Measurements from ENCODE around the gene MAP3K4.

MAP3K4 gene

GRCh38 chr6:161150566-161150965, 159.0 kb downstream of the MAP3K4 start:
- no peak for DNase-seq (ENCODE audit: low read depth)

DNA sequence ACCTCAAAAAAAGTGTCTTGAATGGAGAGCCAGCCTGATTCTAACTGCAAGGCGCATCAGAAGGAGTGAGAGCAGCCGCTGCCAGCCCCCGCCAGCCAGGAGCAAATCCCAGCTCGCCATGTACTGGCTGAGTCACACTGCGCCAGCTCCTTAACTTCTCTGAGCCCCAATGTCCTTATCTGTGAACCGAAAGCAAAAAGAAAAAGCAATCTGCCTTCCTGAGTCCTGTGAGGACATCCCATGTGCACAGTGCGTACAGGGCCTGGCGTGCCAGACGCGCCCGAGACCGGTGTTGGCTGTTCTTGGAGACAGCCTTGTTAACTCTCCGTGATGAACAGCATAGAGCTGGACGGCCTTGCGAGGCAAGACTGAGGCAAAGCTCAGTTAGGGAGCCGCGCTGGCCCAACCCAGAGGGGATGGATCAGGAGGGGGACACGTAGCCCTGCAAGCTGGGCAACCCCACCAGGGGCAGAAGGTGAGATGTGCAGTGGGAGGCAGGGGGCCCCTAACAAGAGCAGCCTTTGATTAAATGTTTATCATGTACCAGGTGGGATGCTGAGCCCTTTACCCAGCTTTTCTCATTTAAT, 159.6 kb downstream of the MAP3K4 start:
- DNase-seq (ENCODE audit: low read depth), result no peak

- no peak for DNase-seq (ENCODE audit: low read depth)
Measured at GRCh38 chr6:161151660-161152526, 160.3 kb downstream of the MAP3K4 start.

DNA sequence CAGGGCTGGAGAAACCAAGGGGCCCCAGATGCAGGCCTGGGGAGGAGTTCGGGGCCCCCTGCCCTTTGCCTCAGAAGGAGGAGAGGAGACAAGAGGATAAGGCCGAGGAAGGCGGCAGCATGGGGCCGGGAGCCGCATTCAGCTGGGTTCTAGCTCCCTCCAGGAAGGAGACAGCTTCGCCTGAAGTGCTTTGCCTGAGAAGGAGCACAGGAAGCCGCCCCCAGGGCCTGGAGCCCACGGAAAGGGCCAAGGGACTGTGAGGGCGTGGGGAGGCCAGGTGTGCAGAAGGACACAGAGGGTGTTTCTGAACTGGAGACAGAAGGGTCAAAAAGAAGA, 160.9 kb downstream of the MAP3K4 start:
- DNase-seq (ENCODE audit: low read depth), result no peak

DNA sequence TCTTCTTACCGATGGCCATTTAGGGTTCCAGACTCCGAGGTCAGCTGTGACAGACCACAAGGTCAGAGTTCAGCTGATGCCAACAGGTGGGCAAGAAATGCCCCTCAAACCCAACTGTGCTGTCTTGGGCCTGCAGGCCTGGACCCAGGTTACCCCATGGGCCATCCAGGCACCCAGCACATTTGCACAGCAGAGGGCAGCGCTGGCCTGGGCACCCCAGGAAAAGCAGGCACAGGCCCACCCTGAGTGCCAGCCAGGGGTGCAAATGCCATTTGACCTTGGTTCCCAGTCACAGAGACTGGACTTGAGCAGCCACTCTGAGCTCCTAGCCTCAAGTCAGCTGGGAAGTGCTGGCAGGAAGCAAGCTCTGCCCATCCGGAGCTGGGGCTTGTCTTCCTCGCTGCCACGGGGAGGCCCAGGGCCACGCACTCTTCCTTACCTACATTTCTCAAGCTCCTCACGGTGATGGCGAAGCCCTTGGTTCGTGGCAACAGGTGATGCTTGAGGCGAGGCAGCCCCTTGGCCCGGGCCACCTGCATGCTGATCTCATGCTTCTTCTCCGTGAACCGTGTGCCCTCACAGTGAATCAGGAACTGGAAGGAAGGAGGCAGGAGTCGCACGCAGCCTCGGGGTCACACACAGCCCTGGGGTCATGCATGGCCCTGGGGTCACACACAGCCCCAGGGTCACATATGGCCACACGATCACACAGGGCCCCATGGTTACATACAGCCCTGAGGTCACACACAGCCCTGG, 161.5 kb downstream of the MAP3K4 start:
- DNase-seq (ENCODE audit: low read depth), result no peak

DNA sequence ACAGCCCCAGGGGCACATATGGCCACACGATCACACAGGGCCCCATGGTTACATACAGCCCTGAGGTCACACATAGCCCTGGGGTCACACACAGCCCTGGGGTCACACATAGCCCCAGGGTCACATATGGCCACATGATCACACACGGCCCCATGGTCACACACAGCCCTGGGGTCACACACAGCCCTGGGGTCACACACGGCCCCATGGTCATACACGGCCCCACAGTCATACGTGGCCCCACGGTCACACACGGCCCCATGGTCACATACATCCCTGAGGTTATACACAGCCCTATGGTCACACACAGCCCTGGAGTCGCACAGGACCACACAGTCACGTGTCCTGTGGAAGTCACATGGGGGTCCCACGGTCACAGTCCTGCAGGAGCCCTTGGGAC, 162.2 kb downstream of the MAP3K4 start:
- no peak for DNase-seq (ENCODE audit: low read depth)

DNA sequence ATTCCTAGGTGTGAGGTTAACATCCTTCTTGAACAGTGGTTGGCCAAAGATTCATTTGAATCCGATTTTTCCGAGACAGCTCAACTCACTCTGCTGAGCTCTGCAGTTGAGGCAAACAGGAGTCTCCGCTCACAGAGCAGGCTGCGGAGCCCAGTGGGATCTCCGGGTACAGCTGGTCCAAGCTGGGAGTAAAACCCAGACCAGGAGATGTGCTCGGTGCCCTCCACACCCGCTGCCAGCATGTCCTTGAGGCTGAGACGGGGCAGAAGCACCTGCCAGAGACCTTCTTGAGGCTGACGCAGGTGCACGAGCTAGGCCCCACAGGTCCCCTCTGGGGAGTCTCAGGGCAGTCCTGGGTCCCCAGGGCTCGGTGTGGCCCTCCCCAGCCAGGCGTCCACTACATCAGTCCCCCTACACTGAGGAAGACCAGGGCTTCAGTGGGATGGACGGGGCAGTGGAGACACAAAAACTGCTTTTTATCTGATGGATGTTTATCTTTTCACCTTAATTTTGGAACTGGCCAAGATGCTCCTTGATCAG, 163.3 kb downstream of the MAP3K4 start:
- no peak for DNase-seq (ENCODE audit: low read depth)

GRCh38 chr6:161161121-161161520, 169.6 kb downstream of the MAP3K4 start:
- DNase-seq (ENCODE audit: low read depth), result no peak

GRCh38 chr6:161161889-161162624, 170.5 kb downstream of the MAP3K4 start:
- DNase-seq (ENCODE audit: low read depth), result no peak

- DNase-seq (ENCODE audit: low read depth), result no peak
Measured at GRCh38 chr6:161162722-161163121, 171.2 kb downstream of the MAP3K4 start.

- no peak for DNase-seq (ENCODE audit: low read depth)
Measured at GRCh38 chr6:161163466-161164181, 172.1 kb downstream of the MAP3K4 start.

DNA sequence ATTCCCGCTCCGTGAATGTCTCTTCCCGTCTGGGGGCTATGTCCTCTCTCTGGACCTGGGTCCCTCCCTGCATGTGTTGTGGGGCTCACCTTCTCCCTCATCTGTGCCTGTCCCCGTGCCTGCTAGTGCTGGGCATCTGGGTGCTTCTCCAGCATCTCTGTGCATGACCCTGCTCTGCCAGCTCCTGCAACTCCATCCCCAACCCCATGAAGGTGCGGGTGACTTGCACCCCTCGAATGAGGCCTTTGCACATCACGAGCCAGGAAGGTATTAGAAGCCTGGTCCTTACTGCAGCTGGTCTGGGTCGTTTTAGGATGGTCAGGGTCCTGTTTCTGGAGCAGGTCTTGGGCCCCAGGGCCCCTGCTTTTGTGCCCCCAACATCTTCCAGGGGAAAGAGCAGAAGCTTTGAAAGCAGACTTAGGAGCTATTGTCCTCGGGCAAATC, 172.6 kb downstream of the MAP3K4 start:
- DNase-seq (ENCODE audit: low read depth), result no peak

DNA sequence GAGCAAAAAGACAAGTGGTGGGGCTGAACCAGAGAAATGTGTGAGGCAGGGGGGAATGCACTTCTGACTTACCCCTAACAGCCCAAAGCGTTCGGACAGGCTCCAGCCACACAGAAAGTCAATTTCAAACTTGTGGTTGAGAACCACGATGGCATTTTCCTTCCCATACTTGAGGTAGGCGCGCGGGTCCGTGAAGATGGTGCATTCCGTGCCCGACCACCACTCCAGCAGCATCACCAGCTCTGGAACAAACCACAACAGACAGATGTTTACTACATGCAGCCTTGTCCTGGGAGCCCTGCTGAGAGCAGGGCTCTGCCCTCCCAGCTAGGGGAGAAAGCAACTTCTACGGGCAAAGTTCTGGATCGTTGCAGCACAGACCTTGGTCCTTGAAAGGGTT, 174.6 kb downstream of the MAP3K4 start:
- no peak for DNase-seq (ENCODE audit: low read depth)

DNA sequence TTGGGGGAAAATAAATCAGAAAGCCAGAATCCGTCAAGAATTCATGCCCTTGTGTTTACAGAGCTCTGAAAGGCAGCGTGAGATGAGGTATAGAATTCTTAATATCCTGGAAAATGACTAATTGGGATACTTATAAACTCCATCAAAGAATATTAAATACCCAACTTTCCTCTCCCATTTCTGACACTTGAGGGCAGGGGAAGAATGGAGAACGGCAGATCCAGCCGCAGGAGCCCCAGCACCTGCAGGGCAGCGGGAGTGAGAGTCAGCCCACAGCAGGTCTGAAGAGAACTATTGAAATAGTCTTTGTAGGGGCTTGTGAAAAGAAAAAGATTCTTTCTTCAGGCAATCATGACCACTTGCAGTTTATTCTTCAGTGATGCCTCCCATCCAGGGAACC, 175.1 kb downstream of the MAP3K4 start:
- DNase-seq (ENCODE audit: low read depth), result no peak
